ENCODE results near the gene ITGB5.

Gene ITGB5

GRCh38 chr3:124834723-124835718 lies 52.1 kb downstream of the ITGB5 start:
- in situ Hi-C loops (cut with MboI; ENCODE audit: low pct_unique_long_range_greater_than_20kb, low sequenced_read_pairs, unreplicated experiment): no loop called here
- peak; percentile 71 for DNase-seq (ENCODE audit: low spot score)
- peak; percentile 48 for TF ChIP-seq CTCF (IDR thresholded peaks at IDR 0.05; ENCODE audit: extremely low read depth, insufficient read depth, missing control alignments)

- in situ Hi-C loops (cut with MboI; ENCODE audit: low pct_unique_long_range_greater_than_20kb, low sequenced_read_pairs, unreplicated experiment): no loop called here
- TF ChIP-seq CTCF (IDR thresholded peaks at IDR 0.05; ENCODE audit: extremely low read depth, insufficient read depth, missing control alignments): no peak
- DNase-seq (ENCODE audit: low spot score): no peak
These were observed 53.3 kb downstream of the ITGB5 start for GRCh38 chr3:124833710-124834332.

GRCh38 chr3:124832782-124833709 lies 54.1 kb downstream of the ITGB5 start:
- DNase-seq (ENCODE audit: low spot score): no peak
- in situ Hi-C loops (cut with MboI; ENCODE audit: low pct_unique_long_range_greater_than_20kb, low sequenced_read_pairs, unreplicated experiment): no loop called here
- TF ChIP-seq CTCF (IDR thresholded peaks at IDR 0.05; ENCODE audit: extremely low read depth, insufficient read depth, missing control alignments): no peak

- no peak for TF ChIP-seq CTCF (IDR thresholded peaks at IDR 0.05; ENCODE audit: extremely low read depth, insufficient read depth, missing control alignments)
- DNase-seq (ENCODE audit: low spot score): no peak
- in situ Hi-C loops (cut with MboI; ENCODE audit: low pct_unique_long_range_greater_than_20kb, low sequenced_read_pairs, unreplicated experiment): no loop called here
These were observed 55.5 kb downstream of the ITGB5 start for GRCh38 chr3:124831628-124832199.

- in situ Hi-C loops (cut with MboI; ENCODE audit: low pct_unique_long_range_greater_than_20kb, low sequenced_read_pairs, unreplicated experiment): no loop called here
- DNase-seq (ENCODE audit: low spot score): no peak
- TF ChIP-seq CTCF (IDR thresholded peaks at IDR 0.05; ENCODE audit: extremely low read depth, insufficient read depth, missing control alignments): no peak
These were observed 57.2 kb downstream of the ITGB5 start for GRCh38 chr3:124829819-124830554.
